Panc1 (cell line): ENCODE data around the gene CACNA1A. TPM values are rescaled to one million over a fixed set of nuclear protein-coding genes. Genes with fewer than 3 reads are reported as not detected.
A peak's percentile ranks its signal among the peaks of the same experiment; 100 is the strongest.

Experiments used
- ATAC-seq: fragments of 200-7000 bp; cut with Tn5 transposase; 2 replicates; pipeline ENCODE4 v1.9.1; 2020; ENCODE audit warnings: mild to moderate bottlenecking, moderate library complexity
- BruUV-seq: library from RNA; stranded (reverse); fragments of 400-500 nt; replicated peaks from 2 replicates; lab custom pipeline; 2021; lab: Mats Ljungman, UMichigan
- CTCF ChIA-PET: fragments of 300-600 bp; sonication (Branson Sonifier 250); formaldehyde crosslinking; loops from one replicate; lab custom pipeline; 2022; ENCODE audit warnings: antibody characterized with exemption; lab: Charles Lee
- POLR2A ChIA-PET: fragments of 300-600 bp; sonication (Branson Sonifier 250); formaldehyde crosslinking; loops from one replicate; lab custom pipeline; 2022; ENCODE audit warnings: antibody characterized with exemption; lab: Charles Lee
- DNase-seq: peaks from one replicate; pipeline ENCODE4 v3.0.0-alpha.2; 2010; ENCODE audit warnings: low read depth, low spot score
- H3K27ac ChIP-seq: 2 replicates; pipeline ENCODE4 v1.5.1; 2011; ENCODE audit warnings: mild to moderate bottlenecking, low read length, inconsistent platforms
- H3K27me3 ChIP-seq: fragments of 200-500 bp; sonication (Bioruptor generic); 2 replicates; pipeline ENCODE4 v1.6.0; 2014; ENCODE audit warnings: low read length, inconsistent platforms; ENCODE audit not compliant: control insufficient read depth, insufficient read depth
- H3K36me3 ChIP-seq: fragments of 200-500 bp; sonication (Bioruptor generic); 2 replicates; pipeline ENCODE4 v1.5.1; 2014; ENCODE audit warnings: inconsistent platforms, mild to moderate bottlenecking, low read length, moderate library complexity; ENCODE audit not compliant: control insufficient read depth, insufficient read depth
- H3K4me1 ChIP-seq: 2 replicates; pipeline ENCODE4 v1.5.1; 2011; ENCODE audit warnings: inconsistent platforms, mild to moderate bottlenecking, low read length, moderate library complexity; ENCODE audit not compliant: control insufficient read depth, insufficient read depth
- H3K4me3 ChIP-seq, 2 experiments: 2 replicates each; pipeline ENCODE4 v1.5.1; 2011 to 2012; ENCODE audit warnings: low read depth in 2 of 2, low read length in 2 of 2, mild to moderate bottlenecking in 2 of 2, inconsistent platforms in 1 of 2, moderate library complexity in 1 of 2
- H3K9me3 ChIP-seq: fragments of 200-500 bp; sonication (Bioruptor generic); 2 replicates; pipeline ENCODE4 v1.5.1; 2014; ENCODE audit warnings: low read depth, mild to moderate bottlenecking, inconsistent platforms, low read length, moderate library complexity; ENCODE audit not compliant: control insufficient read depth, insufficient read depth
- CTCF ChIP-seq: fragments of 450-650 bp; IDR thresholded peaks from 2 replicates; pipeline ENCODE4 v1.5.1; 2017; ENCODE audit warnings: mild to moderate bottlenecking
- POLR2AphosphoS5 ChIP-seq: IDR thresholded peaks from 2 replicates; pipeline ENCODE4 v1.6.1; 2012; ENCODE audit warnings: mild to moderate bottlenecking, low read depth, low read length, moderate library complexity
- SIN3A ChIP-seq: IDR thresholded peaks from 2 replicates; pipeline ENCODE4 v1.6.1; 2012; ENCODE audit warnings: low read depth, mild to moderate bottlenecking, low read length, moderate library complexity, borderline replicate concordance; ENCODE audit not compliant: insufficient read depth
- TCF7L2 ChIP-seq: IDR thresholded peaks from 2 replicates; pipeline ENCODE4 v1.6.1; 2011; ENCODE audit warnings: mild to moderate bottlenecking, low read depth, low read length, inconsistent platforms
- in situ Hi-C: cut with HindIII; loops from 2 replicates; pipeline ENCODE4 v1.10.0; 2016; ENCODE audit warnings: low sequenced_read_pairs, low pct_unique_long_range_greater_than_20kb
- intact Hi-C: fragments of 100-400 bp; cut with micrococcal nuclease; formaldehyde crosslinking; loops from one replicate; pipeline ENCODE4 v1.10.0; 2022; ENCODE audit not compliant: unreplicated experiment
- total RNA-seq: library from RNA; stranded (reverse); gene quantifications from one replicate; pipeline ENCODE4 v1.2.1, GENCODE V29; 2021; ENCODE audit not compliant: unreplicated experiment
- TF ChIP-seq, protein P1 (sequence below), 2 experiments: IDR thresholded peaks; 2 replicates each; pipeline ENCODE4 v1.6.1; 2011 to 2012; ENCODE audit warnings: low read depth in 2 of 2, control low read depth in 1 of 2, low read length in 1 of 2, mild to moderate bottlenecking in 1 of 2, moderate library complexity in 1 of 2; ENCODE audit not compliant: insufficient read depth in 1 of 2

Gene CACNA1A
- total RNA-seq, 1 experiment from 2014 or later: 0.51 TPM

DNA sequence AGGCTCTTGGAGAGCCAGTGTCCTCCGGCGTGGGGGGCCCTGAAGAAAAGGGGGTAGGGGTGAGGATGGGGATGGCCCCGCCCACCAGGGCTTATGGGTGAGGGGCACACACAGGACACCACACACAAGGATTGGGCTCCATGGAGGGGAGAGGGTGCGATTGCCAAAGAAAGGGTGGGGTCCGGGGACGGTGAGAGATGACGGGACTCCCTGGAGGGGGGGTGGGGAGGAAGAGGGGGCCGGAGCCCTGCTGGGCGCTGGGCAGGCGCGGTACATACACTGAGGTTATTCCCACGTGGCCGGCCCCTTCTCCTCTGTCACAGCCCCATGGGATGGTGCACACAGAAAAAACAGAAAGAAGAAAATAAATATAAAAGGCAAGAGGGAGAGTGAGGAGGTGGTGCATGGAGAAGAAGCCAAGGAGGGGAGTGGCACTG, 295.9 kb downstream of the CACNA1A start:
- ATAC-seq: no peak
- CTCF ChIA-PET: no interaction called here
- Histone ChIP-seq H3K27me3 (no peaks in the 10 kb centered on the region), H3K4me1 (no peaks in the 10 kb centered on the region), H3K27ac (no peak overlapping the region), H3K4me3 (no peak overlapping the region), H3K36me3 (no peaks in the 10 kb centered on the region), H3K9me3 (no peaks in the 10 kb centered on the region)
- TF ChIP-seq CTCF (no peak), SIN3A (no peak), POLR2AphosphoS5 (no peak), TCF7L2 (no peak)
- TF ChIP-seq, protein P1, sequence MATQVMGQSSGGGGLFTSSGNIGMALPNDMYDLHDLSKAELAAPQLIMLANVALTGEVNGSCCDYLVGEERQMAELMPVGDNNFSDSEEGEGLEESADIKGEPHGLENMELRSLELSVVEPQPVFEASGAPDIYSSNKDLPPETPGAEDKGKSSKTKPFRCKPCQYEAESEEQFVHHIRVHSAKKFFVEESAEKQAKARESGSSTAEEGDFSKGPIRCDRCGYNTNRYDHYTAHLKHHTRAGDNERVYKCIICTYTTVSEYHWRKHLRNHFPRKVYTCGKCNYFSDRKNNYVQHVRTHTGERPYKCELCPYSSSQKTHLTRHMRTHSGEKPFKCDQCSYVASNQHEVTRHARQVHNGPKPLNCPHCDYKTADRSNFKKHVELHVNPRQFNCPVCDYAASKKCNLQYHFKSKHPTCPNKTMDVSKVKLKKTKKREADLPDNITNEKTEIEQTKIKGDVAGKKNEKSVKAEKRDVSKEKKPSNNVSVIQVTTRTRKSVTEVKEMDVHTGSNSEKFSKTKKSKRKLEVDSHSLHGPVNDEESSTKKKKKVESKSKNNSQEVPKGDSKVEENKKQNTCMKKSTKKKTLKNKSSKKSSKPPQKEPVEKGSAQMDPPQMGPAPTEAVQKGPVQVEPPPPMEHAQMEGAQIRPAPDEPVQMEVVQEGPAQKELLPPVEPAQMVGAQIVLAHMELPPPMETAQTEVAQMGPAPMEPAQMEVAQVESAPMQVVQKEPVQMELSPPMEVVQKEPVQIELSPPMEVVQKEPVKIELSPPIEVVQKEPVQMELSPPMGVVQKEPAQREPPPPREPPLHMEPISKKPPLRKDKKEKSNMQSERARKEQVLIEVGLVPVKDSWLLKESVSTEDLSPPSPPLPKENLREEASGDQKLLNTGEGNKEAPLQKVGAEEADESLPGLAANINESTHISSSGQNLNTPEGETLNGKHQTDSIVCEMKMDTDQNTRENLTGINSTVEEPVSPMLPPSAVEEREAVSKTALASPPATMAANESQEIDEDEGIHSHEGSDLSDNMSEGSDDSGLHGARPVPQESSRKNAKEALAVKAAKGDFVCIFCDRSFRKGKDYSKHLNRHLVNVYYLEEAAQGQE (IDR thresholded peaks at IDR 0.05; ENCODE audit: insufficient read depth in 1 of 2, low read depth in 2 of 2, low read length in 1 of 2): no peak
- no TSS peak for BruUV-seq
- in situ Hi-C loops: no loop called here
- intact Hi-C loops: no loop called here
- DNase-seq: no peak
- POLR2A ChIA-PET: no interaction called here

DNA sequence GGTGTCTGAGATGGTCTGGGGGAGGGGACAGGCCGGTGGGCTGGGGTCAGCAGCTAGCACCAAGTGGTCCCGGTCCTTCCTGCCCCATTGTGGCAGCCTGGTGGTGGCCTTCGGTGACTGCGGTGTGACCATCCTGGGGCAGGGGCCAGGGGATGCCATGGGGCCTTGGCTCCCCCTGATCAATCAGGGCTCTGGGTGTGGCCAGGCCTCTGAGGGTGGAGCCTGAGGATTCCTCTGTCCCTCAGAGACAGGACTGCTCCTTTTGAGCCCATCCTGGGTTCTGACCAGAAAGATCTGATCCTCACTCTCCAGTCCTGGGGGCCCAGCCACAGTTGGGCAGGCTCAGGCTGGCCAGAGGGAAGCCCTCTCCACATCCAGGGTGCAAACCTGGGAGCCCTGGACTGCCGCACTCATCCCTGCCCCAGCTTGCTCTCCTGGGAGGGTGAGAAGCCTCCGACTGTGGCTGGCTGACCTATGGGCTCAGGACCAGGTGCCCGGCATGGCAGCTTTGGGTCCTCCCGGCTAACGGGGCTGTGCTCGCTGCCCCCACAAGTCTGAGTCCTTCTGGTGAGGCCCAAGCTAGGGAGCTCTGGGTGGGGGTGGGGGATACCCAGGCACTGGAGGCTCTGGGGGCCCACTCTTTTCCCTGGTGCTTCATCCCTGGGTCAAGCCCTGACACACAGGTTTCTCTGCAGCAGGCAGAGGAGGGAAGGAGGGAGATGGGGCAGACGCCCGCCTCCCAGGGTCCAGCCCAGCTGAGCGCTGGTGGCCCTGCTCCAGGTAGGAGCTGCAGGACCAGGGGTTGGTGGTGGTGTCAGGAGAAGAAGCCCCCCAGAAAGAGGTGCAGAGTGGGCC, 296.6 kb downstream of the CACNA1A start:
- TF ChIP-seq, protein P1 (IDR thresholded peaks at IDR 0.05; ENCODE audit: insufficient read depth in 1 of 2, low read depth in 2 of 2, low read length in 1 of 2): no peak
- TF ChIP-seq TCF7L2 (no peak), POLR2AphosphoS5 (no peak), CTCF (no peak), SIN3A (no peak)
- no peak overlapping the region for H3K4me3 ChIP-seq
- CTCF ChIA-PET: no interaction called here
- POLR2A ChIA-PET: no interaction called here
- no peak overlapping the region for H3K27ac ChIP-seq
- no peaks in the 10 kb centered on the region for H3K4me1 ChIP-seq
- H3K9me3 ChIP-seq: no peaks in the 10 kb centered on the region
- no peaks in the 10 kb centered on the region for H3K27me3 ChIP-seq
- ATAC-seq (peak; percentile 60), DNase-seq (no peak)
- H3K36me3 ChIP-seq: no peaks in the 10 kb centered on the region
- intact Hi-C loops (no loop called here), in situ Hi-C loops (no loop called here)
- no TSS peak for BruUV-seq
